ENCODE results near the gene MYO10.

- TF ChIP-seq, protein P1, sequence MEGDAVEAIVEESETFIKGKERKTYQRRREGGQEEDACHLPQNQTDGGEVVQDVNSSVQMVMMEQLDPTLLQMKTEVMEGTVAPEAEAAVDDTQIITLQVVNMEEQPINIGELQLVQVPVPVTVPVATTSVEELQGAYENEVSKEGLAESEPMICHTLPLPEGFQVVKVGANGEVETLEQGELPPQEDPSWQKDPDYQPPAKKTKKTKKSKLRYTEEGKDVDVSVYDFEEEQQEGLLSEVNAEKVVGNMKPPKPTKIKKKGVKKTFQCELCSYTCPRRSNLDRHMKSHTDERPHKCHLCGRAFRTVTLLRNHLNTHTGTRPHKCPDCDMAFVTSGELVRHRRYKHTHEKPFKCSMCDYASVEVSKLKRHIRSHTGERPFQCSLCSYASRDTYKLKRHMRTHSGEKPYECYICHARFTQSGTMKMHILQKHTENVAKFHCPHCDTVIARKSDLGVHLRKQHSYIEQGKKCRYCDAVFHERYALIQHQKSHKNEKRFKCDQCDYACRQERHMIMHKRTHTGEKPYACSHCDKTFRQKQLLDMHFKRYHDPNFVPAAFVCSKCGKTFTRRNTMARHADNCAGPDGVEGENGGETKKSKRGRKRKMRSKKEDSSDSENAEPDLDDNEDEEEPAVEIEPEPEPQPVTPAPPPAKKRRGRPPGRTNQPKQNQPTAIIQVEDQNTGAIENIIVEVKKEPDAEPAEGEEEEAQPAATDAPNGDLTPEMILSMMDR (IDR thresholded peaks at IDR 0.05): no peak
- TF ChIP-seq EP300 (IDR thresholded peaks at IDR 0.05): no peak
Observed at GRCh38 chr5:16639206-16639605, 296.9 kb downstream of the MYO10 start.
